Measurements from ENCODE around the gene NIPAL4.

Gene NIPAL4

GRCh38 chr5:157518963-157519362 is 59.0 kb downstream of the NIPAL4 start:
- DNase-seq, result no peak

DNA sequence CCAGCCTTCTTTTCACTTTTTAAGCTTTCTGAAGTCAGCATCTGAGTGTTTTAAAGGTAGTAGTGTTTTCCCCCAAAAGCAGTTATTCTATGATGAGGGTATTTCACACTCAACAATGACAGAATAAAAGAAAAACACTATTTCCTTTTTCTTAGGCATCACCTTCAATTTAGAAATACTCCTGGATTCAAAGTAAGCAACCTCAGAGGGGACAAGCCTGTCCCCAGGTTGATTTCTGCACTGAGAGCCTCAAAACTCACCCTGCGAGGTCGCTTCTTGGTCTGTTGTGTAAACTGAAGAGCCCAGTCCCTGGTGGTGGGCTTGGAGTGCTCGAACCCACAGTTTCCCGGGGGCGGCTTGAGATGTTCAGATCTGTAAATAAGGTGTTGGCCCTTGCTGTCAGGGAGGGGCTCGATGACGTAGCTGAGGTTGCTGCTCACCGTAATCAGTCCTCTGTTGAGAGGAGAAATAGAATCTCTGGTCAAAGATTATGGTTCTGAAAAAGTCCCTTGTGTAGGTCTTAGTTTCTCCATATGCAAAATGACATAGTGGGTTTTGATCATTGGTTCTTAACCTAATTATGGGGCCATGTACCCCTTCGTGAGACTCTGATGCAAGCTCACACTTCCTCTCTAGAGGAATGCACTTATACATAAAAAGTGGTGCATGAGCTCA is 59.7 kb downstream of the NIPAL4 start:
- no peak for DNase-seq

- DNase-seq, result no peak
Observed at GRCh38 chr5:157520911-157521703, 61.1 kb downstream of the NIPAL4 start.

- DNase-seq, result no peak
Observed at GRCh38 chr5:157521704-157522029, 61.7 kb downstream of the NIPAL4 start.

- DNase-seq, result no peak
Observed at GRCh38 chr5:157523976-157524375, 64.0 kb downstream of the NIPAL4 start.

Data from cortex of kidney (tissue), 1 donor.